Measurements from ENCODE around the gene ALOX5AP. TPM values are rescaled to one million over a fixed set of nuclear protein-coding genes. Genes with fewer than 3 reads are reported as not detected.

The ALOX5AP gene
- polyA plus RNA-seq, 2 of the 4 experiments (the other 2 are of a cell fraction) = 2.3 to 2.8 TPM

- DNase-seq (ENCODE audit: low read depth in 1 of 2, low spot score in 1 of 2) = no peak
- TF ChIP-seq MYC (IDR thresholded peaks at IDR 0.05; ENCODE audit: borderline replicate concordance, low read length) (no peak), CBX2 (IDR thresholded peaks at IDR 0.05; ENCODE audit: borderline replicate concordance, low read depth) (no peak), HDAC2 (IDR thresholded peaks at IDR 0.05) (no peak), ZFP36 (IDR thresholded peaks at IDR 0.05; ENCODE audit: borderline replicate concordance, partially characterized antibody) (no peak), ATOH8 (CRISPR knock-in tag; IDR thresholded peaks at IDR 0.05; ENCODE audit: low read depth) (no peak), TFCP2L1 (CRISPR knock-in tag; IDR thresholded peaks at IDR 0.05) (no peak), KDM1A (IDR thresholded peaks at IDR 0.05; ENCODE audit: low read depth) (no peak)
- no peak for FAIRE-seq
- Histone ChIP-seq H3K27ac (no peak overlapping the region), H3K9me3 (no peaks in the 10 kb centered on the region), H3K4me2 (no peak overlapping the region), H3K4me1 (no peaks in the 10 kb centered on the region), H3K4me3 (no peak overlapping the region)
- ChIA-PET POLR2A (no interaction called here), CTCF (no interaction called here)
- 45% methylated on average over 3 of the region's 3 CpGs for WGBS (ENCODE audit: missing lambda C conversion rate)
- no peak for ATAC-seq
Observed at GRCh38 chr13:30779608-30780007, 44.3 kb downstream of the ALOX5AP start.

GRCh38 chr13:30780338-30780981 lies 45.1 kb downstream of the ALOX5AP start:
- TF ChIP-seq EHMT2 (IDR thresholded peaks at IDR 0.05; ENCODE audit: low read depth) = no peak
- TF ChIP-seq CHD2 (IDR thresholded peaks at IDR 0.05; ENCODE audit: low read length, partially characterized antibody) = no peak
- TF ChIP-seq HES2 (IDR thresholded peaks at IDR 0.05) = no peak
- TF ChIP-seq MAFK (IDR thresholded peaks at IDR 0.05; ENCODE audit: partially characterized antibody) = no peak
- TF ChIP-seq CEBPB (IDR thresholded peaks at IDR 0.05) = no peak
- no peak for TF ChIP-seq PBX3 (IDR thresholded peaks at IDR 0.05)
- TF ChIP-seq RCOR1 (IDR thresholded peaks at IDR 0.05; ENCODE audit: low read depth, low read length) = no peak
- no peak for TF ChIP-seq USF2 (IDR thresholded peaks at IDR 0.05)
- no peak for TF ChIP-seq ATOH8 (CRISPR knock-in tag; IDR thresholded peaks at IDR 0.05; ENCODE audit: low read depth)
- no peak for TF ChIP-seq KDM1A (IDR thresholded peaks at IDR 0.05; ENCODE audit: low read depth)
- FAIRE-seq (no peak), DNase-seq (ENCODE audit: low read depth in 1 of 2, low spot score in 1 of 2) (no peak), ATAC-seq (no peak)
- POLR2A ChIA-PET = no interaction called here
- Histone ChIP-seq H3K4me1 (no peaks in the 10 kb centered on the region), H3K27ac (no peak overlapping the region), H3K4me2 (no peak overlapping the region), H3K9me3 (no peaks in the 10 kb centered on the region), H3K4me3 (no peak overlapping the region)
- WGBS (ENCODE audit: missing lambda C conversion rate) = 84% methylated on average over 2 of the region's 2 CpGs
- CTCF ChIA-PET = no interaction called here

GRCh38 chr13:30785191-30785850 lies 50.0 kb downstream of the ALOX5AP start:
- WGBS (ENCODE audit: missing lambda C conversion rate) = 52% methylated on average over 8 of the region's 8 CpGs
- CTCF ChIA-PET = interaction anchor here (0.7 kb wide), 1 partner anchor 282 kb away, joined by 4 read pairs; no protein-coding TSS in a partner anchor
- Histone ChIP-seq H3K9me3 (no peaks in the 10 kb centered on the region), H3K4me3 (no peak overlapping the region), H3K4me1 (no peaks in the 10 kb centered on the region), H3K27ac (no peak overlapping the region), H3K4me2 (no peak overlapping the region)
- no peak for TF ChIP-seq CTCF (IDR thresholded peaks at IDR 0.05)
- POLR2A ChIA-PET = no interaction called here
- DNase-seq (ENCODE audit: low read depth in 1 of 2, low spot score in 1 of 2) (no peak), ATAC-seq (no peak), FAIRE-seq (no peak)

All from A549 (cell line).